Epidermal melanocyte (primary cell): ENCODE results near the gene EMB.
"Not testable (repeated sequence)": the region's sequence is repeated elsewhere in the genome, so short reads cannot be mapped to it uniquely, and the experiment has no call there.

ENCODE experiments used
- DNase-seq: peaks from one replicate; pipeline ENCODE4 v3.0.0; 2011; ENCODE audit warnings: low spot score; ENCODE audit not compliant: insufficient read length

EMB gene

DNA sequence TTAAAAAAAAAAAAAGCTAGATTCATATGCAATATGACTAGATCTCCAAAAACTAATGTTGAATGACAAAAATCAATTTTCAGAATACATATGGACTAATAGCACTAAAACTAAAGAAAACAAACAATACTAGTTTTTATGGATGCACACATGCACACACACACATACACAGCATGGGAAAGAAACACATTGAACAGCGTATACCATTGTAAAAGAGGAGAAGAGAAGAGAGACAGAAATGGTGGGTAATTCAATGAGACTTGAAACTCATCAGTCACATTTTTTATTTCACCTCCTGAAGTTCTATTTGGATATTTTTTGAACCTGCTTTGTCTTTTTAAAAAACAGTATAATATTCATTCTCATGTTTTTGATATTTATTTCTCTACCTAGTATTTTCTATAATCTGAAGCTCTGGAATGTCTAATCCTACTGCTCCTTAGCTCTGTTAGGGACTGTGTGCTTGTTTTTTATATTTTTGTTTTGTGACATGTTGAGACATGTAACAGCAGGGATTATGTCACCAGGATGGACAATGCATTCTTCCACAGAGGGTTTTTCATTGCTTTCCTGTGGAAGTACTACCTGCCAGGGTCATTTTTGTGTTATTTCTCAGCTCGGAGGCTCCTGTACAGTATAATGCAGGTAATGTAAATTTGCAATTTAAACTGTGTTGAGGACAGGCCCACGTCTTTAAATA is 17.8 kb downstream of the EMB start:
- DNase-seq: not testable (repeated sequence)

DNA sequence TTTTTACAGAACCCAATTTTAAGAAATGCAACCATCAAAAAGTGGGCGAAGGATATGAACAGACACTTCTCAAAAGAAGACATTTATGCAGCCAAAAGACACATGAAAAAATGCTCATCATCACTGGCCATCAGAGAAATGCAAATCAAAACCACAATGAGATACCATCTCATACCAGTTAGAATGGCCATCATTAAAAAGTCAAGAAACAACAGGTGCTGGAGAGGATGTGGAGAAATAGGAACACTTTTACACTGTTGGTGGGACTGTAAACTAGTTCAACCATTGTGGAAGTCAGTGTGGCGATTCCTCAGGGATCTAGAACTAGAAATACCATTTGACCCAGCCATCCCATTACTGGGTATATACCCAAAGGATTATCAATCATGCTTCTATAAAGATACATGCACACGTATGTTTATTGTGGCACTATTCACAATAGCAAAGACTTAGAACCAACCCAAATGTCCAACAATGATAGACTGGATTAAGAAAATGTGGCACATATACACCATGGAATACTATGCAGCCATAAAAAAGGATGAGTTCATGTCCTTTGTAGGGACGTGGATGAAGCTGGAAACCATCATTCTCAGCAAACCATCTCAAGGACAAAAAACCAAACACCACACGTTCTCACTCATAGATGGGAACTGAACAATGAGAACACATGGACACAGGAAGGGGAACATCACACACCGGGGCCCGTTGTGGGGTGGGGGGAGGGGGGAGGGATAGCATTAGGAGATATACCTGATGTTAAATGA is 19.7 kb downstream of the EMB start:
- DNase-seq: not testable (repeated sequence)

DNA sequence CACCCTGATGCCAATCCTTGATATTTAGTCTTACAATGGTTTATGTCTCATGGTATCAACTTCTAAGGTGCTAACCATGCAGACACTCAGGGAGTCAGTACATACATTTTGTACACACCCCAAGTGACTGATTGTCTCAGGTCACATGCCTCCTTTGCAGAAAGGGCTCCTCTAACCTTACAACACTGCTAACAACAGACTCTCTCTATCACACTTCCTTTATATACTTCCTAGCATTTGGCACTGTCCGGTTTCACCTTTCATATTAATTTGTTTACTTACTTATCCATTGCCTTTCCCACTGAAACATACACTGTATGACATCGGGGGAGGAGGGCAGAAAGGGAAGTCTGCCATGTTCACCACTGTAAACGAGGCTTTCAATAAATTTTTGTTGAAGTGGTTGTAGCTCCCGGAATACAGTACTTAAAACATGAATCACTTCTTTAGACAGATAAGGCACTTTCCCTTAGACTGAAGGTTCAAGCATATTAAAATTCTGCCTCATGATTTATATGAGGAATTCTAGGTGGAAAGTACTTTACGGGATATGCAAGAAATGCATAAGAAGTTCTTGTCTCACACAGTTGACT is 20.6 kb downstream of the EMB start:
- DNase-seq: no peak

DNA sequence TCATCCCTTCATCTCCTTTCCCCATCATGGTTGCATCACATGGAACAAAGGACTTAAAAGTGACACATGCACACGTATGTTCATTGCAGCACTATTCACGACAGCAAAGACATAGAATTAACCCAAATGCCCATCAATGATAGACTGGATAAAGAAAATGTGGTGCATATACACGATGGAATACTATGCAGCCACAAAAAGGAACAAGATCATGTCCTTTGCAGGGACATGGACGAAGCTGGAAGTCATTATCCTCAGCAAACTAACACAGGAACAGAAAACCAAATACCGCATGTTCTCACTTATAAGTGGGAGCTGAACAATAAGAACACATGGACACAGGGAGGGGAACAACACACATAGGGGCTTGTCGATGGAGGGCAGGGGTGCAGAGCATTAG is 21.4 kb downstream of the EMB start:
- DNase-seq: not testable (repeated sequence)

DNA sequence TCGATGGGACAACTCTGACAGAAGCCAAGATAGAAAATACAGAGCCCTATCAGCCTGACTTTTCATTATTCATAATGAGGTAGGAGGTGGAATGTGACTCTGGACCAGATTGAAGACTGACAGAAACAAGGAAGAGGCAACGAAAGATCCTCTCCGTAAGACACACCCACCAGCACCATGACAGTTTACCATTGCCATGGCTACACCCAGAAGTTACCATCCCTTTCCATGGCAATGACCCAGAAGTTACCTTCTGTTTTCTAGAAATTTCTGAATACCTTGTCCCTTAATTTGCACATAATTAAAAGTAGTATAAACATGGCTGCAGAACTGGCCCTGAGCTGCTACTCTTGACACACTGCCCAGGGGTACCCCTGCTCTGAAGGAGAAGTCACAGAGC is 24.5 kb downstream of the EMB start:
- not testable (repeated sequence) for DNase-seq

DNA sequence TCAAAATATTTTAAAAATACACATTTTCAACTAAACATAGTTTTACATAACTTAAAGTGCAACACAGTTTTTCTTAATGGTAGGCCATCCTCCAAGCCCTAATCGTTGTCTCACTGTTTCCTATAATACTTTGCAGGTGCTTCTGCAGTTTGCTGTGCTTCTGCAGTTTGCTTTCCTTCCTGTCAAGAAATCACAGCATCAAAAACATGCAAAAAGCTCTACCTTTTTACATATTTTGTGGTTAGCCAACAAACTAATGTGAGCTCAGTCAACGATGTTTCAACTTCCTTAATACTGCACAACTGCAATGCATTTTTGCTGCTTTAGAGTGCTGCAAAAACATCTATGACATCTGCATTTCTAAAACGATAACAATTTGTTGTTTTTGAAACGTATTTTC is 25.2 kb downstream of the EMB start:
- DNase-seq: no peak

DNA sequence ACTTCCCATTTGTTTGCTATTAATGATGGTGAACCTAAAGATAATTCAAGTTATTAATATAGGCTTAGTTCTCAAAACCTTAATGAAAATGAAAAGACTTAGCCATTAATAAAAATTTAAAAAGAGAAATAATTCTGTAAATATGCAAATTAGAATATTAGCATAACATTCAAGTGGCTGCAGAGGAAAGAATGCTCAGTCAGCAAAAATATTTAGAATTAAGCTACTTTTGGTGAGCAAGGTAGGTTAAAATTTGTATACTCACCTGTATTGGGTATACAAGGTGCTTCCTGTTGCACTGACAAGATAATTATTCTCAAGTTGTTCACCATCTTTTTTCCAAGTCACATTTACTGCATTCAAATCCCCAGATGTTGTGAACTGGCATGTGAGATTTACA is 30.2 kb downstream of the EMB start:
- DNase-seq: not testable (repeated sequence)

DNA sequence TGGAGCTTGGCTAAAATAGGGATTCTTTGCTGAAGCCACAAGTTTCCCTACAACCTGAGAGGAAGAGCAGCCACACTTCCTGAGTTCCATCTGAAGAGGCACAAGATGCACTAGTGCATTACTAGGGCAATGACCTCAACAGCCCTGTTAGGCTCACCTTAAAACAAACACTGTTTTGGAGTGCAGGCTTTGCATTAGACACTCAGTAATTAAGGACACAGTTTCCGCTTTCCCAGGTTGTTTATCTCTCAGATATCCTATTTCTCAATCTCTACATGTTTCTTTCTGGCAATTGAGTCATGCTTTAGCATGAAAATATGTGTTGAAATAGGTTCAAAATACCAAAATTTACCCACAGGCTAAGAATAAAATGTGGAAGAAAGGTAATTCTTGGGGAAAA is 34.2 kb downstream of the EMB start:
- no peak for DNase-seq

DNA sequence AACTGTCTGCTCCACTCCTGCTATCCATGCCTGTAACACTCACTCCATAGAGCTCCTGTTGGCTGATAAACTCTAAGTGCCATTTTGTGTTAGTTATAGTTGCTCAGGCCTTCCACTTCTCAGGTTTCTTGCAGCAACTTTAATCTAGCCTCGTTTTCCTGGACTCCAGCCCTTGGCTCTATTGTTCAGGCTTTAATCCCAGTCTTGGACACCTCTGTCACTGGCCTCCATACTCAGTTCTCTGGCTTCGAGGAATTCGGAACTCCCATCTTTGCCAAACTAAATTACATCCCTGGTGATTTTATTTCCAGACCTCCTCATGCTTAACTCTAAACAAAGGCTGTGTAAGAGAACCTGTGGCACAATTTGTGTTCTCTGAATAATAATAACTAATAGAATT is 39.8 kb downstream of the EMB start:
- no peak for DNase-seq

DNA sequence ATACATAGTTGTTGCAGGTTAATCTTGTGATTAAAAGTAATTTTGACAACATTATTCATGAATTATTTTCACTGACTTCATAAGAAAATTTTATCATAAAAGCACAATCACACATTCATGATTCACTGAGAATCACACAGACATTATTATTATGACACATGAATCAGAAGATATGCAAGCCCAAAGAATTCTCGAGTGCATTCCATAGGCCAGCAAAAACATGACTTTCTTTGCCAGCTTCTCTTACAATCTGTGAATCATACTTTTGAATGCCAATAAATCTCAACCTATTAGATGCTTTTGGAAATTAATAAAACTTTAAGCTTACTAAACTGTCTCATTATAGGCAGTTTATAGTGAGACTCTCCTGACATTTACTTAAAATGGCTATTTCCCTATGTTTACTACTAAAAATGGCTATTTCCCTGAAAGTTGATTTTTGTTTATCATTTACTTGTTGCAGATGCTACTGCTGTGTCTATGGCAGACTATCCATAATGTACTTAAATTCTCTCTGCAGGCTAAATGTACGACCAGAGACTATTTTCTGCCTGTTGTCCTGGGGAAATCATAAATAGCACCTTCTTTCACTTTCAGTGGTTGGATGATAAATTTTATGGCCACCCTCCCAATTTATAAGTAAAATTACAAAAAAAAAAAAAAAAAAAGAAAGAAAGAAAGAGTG is 47.0 kb downstream of the EMB start:
- DNase-seq: peak; percentile 15

DNA sequence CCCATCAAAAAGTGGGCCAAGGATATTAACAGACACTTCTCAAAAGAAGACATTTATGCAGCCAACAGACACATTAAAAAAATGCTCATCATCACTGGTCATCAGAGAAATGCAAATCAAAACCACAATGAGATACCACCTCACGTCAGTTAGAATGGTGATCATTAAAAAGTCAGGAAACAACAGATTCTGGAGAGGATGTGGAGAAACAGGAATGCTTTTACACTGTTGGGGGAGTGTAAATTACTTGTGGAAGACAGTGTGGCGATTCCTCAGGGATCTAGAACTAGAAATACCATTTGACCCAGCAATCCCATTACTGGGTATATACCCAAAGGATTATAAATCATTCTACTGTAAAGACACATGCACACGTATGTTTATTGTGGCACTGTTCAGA is 48.8 kb downstream of the EMB start:
- not testable (repeated sequence) for DNase-seq

DNA sequence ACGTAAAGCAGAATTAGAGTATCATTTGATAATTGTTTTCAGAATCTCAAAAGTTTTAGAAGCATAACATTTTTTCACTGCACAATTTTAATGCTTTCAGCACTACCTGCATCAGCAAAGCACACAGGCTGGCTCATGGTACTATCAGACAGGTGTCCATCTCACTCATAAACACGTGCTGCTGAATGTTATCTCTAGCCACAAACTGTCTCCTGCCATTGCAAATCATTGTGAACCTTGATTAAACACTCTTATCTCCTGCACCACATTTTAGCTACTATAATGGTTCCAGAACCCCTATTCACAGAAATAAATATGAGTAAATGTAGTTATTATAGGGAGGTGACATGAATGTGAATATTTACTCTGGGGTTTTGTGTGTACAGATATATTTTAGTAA is 56.7 kb downstream of the EMB start:
- not testable (repeated sequence) for DNase-seq

DNA sequence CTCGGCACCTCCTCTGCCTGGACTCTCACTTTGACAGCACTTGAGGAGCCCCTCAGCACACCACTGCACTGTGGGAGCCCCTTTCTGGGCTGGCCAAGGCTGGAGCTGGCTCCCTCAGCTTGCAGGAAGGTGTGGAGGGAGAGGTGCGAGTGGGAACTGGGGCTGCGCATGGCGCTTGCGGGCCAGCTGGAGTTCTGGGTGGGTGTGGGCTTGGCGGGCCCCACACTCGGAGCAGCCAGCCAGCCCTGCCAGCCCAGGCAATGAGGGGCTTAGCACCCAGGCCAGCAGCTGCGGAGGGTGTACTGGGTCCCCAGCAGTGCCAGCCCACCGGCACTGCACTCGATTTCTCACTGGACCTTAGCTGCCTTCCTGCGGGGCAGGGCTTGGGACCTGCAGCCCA is 64.4 kb downstream of the EMB start:
- not testable (repeated sequence) for DNase-seq

DNA sequence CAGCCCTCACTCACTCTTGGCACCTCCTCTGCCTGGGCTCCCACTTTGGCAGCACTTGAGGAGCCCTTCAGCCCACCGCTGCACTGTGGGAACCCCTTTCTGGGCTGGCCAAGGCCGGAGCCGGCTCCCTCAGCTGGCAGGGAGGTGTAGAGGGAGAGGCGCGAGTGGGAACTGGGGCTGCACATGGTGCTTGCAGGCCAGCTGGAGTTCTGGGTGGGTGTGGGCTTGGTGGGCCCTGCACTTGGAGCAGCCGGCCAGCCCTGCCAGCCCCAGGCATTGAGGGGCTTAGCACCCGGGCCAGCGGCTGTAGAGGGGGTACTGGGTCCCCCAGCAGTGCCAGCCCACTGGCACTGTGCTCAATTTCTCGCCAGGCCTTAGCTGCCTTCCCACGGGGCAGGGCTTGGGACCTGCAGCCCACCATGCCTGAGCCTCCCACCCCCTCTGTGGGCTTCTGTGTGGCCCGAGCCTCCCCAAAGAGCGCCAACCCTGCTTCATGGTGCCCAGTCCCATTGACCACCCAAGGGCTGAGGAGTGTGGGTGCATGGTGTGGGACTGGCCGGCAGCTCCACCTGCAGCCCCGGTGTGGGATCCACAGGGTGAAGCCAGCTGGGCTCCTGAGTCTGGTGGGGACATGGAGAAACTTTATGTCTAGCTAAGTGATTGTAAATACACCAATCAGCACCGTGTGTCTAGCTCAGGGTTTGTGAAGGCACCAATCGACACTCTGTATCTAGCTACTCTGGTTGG is 71.6 kb downstream of the EMB start:
- DNase-seq: not testable (repeated sequence)

DNA sequence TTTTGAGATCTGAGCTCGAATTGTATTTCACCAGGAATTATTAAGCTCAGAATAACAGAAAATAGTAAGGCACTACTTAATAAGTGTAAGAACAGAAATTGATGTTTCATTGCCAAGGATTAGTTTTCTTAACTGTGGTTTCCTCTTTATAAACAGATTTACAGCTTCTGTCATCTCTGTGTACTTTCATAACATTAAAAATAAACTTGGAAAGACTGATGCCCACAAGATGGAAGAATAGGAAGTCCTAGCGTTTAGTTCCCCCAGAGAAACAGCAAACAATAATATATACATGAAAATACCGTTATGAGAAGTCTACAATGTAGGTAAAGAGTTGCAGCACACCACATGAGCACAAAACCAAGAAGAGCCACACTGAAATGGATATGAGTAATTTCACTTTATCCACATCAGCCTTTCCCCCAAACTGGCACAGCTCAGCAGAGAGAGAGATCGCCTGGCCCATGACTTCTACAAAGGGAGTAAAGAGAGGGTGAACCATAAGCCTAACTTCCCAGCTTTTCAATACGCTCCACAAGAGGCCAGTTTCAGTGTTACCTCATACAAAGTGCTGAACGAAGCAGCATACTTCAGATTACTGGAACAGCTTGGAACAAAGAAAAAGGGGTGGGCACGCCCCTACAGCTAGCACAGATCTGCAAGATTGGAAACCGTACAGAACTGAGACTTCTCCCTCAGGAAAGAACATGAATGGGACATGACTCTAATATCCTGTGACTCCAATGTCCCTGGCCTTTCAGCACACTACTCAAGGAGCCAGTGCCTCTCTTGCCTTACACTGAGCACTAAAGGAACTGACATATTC is 75.4 kb downstream of the EMB start:
- DNase-seq: no peak

DNA sequence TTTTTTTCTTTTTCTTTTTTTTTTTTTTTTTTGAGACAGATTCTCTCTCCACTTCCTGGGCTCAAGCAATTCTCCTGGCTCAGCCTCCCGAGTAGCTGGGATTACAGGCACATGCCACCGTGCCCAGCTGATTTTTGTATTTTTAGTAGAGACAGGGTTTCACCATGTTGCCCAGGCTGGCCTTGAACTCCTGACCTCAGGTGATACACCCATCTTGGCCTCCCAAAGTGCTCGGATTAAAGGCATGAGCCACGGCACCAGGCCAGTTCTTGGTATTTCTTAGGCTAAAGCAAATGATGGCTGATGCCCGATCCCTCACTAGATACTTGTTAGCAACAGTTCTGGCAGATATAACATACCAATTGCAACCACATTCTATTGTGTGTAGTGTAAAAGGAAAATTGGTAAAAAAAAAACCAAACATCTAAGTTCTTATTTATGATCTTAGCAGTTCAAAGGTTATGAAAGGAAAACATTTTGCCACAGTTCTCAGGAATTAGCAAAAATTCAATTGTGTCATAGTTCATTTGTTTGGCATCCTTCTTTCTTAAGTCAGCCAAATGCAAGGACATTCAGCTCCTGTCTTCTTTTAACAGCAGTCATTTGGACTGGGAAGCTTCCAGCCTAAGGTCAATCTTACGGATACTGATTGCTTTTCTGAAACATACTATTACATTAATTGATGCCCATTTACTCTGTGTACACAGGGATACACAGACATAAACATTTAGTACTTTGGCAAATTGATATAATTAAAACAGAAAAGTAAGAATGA is 76.4 kb downstream of the EMB start:
- not testable (repeated sequence) for DNase-seq

DNA sequence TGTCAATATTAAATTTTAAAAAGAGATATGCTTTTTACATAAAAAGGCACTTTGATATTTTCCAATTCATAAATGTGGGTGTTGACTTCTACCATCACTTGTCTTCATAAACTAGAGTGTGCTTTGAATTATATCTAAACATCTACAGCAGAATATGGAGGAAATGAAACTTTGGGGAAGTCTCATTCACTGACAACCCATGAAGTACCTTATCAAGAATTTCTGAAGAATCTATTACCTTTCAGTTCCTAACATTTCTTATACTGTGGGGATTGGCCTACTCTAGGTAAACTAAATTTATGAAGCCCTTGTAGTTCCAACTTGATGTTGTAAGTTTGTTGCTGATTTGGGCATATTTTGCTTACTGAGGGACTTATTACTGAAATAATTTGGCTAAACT is 81.9 kb downstream of the EMB start:
- no peak for DNase-seq

DNA sequence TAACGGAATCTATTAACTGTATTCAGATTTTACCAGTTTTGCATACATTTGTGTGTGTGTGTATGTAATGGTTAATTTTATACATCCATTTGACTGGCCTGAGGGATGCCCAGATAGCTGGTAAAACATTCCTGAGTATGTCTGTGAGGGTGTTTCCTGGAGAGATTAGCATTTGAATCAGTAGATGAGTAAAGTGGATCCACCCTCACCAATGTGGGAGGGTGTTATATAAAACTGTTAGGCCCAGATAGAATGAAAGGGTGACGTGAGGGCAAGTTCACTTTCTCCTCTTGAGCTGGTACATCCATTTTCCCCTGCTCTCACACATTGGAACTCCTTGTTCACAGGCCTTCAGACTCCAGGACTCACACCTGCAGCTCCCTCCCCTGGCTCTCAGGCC is 88.7 kb downstream of the EMB start:
- no peak for DNase-seq
